Smooth muscle cell of the umbilical artery (primary cell): ENCODE results near the gene RBL2. TPM values are rescaled to one million over a fixed set of nuclear protein-coding genes. Genes with fewer than 3 reads are reported as not detected.

Source experiments
- total RNA-seq: library from RNA; depleted of rRNA; stranded (reverse); fragments of >200 nt; gene quantifications from 2 replicates; pipeline ENCODE4 v1.2.3, GENCODE V29; 2014

The RBL2 gene, protein sequence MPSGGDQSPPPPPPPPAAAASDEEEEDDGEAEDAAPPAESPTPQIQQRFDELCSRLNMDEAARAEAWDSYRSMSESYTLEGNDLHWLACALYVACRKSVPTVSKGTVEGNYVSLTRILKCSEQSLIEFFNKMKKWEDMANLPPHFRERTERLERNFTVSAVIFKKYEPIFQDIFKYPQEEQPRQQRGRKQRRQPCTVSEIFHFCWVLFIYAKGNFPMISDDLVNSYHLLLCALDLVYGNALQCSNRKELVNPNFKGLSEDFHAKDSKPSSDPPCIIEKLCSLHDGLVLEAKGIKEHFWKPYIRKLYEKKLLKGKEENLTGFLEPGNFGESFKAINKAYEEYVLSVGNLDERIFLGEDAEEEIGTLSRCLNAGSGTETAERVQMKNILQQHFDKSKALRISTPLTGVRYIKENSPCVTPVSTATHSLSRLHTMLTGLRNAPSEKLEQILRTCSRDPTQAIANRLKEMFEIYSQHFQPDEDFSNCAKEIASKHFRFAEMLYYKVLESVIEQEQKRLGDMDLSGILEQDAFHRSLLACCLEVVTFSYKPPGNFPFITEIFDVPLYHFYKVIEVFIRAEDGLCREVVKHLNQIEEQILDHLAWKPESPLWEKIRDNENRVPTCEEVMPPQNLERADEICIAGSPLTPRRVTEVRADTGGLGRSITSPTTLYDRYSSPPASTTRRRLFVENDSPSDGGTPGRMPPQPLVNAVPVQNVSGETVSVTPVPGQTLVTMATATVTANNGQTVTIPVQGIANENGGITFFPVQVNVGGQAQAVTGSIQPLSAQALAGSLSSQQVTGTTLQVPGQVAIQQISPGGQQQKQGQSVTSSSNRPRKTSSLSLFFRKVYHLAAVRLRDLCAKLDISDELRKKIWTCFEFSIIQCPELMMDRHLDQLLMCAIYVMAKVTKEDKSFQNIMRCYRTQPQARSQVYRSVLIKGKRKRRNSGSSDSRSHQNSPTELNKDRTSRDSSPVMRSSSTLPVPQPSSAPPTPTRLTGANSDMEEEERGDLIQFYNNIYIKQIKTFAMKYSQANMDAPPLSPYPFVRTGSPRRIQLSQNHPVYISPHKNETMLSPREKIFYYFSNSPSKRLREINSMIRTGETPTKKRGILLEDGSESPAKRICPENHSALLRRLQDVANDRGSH
- 48.2 and 63.2 TPM in 2 replicates for total RNA-seq

DNA sequence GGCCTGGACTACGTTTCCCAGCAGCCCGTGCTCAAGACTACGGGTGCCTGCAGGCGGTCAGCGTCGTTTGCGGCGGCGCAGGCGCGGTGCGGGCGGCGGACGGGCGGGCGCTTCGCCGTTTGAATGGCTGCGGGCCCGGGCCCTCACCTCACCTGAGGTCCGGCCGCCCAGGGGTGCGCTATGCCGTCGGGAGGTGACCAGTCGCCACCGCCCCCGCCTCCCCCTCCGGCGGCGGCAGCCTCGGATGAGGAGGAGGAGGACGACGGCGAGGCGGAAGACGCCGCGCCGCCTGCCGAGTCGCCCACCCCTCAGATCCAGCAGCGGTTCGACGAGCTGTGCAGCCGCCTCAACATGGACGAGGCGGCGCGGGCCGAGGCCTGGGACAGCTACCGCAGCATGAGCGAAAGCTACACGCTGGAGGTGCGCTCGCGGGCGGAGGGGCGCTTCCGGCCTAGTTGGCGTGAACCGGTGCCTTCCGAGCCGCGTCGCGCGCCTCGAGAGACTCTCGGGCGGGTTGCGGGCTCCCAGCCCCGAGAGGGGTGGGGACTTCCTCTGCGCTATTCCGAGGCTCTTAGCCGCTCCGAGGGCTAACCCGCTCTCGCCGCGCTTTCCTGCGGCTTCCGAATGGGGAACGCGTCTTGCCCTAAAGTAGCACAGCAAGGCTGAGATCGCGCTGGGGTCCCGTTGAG lies at the start of gene RBL2:
Gene RBL2 (plus strand): TSS at position 95 of the 689 bp plus-strand sequence. CDS start 86 bp downstream, at position 181.

DNA sequence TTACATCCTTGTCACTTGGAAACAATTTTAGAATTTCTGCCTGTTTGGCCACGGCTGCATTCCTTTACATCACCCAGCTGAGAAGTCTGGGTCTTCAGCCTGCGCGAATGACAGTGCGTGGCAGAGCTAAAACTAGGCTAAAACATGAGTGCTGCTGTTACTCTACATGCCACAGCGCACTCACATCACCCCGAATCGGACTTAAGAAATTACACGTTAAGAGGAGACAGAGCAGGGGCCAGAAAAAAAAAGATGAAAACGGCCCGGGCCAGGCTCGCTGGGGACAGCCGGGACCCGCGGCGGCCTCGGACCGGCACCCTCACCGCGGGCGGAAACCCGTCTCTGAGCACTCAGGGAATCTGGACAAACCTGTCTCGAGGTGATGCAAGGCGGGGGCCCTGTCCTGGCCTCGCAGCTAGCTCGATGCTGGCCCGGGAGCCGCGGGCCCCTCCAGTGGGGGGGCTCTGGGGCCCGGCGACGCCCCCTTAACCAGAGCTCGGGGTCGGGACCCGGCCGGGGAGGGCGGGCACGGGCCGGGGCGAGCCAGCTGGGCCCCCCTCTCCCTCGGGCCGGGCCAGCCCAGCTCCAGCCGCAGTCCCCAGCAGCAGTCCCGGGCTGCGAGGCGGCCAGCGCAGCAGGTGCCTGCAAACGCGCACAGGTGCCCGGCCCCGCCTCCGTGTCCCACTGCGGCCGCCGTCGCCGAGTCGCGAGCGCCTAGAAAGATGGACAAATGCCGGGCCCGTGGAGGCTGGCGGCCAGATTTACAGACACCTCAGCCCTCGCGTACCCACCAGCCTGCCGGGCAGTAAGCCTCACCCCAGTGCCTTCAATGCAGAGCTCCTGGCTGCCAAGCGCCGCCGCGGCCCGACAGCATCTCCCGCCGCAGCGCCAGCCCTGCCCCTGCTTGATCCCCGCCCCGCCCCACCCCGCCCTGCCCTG lies 68.3 kb downstream of the RBL2 start, which contains the start of gene AKTIP:
Gene AKTIP (minus strand): TSS at position 879 of the 939 bp plus-strand sequence. CDS start 2,950 bp downstream, outside the sequence.

Other genes with a start within 250 kb of the RBL2 start
- 31.6 and 34.4 TPM in 2 replicates for gene AKTIP, start 68.7 kb downstream of the RBL2 start, total RNA-seq